ENCODE results near the gene RAET1L.
"Not testable (repeated sequence)": the region's sequence is repeated elsewhere in the genome, so short reads cannot be mapped to it uniquely, and the experiment has no call there.

The RAET1L gene

GRCh38 chr6:149975400-149975799 is 49.9 kb downstream of the RAET1L start:
- H3K27ac ChIP-seq (ENCODE audit: insufficient read depth in 1 of 2, low read depth in 1 of 2, low read length in 2 of 2, poor library complexity in 1 of 2, severe bottlenecking in 2 of 2) = no peak overlapping the region
- DNase-seq = no peak
- H3K9me3 ChIP-seq (ENCODE audit: control extremely low read depth in 1 of 5, control insufficient read depth in 4 of 5, insufficient read depth in 2 of 5, low read depth in 1 of 5, low read length in 4 of 5) = no peaks in the 10 kb centered on the region
- ChIA-PET POLR2A (no interaction called here), CTCF (interaction anchor here (1.5 kb wide), 1 partner anchor 50 kb away, joined by 3 read pairs; no protein-coding TSS in a partner anchor)
- peaks cover 16 to 70% (median 22%) of the 10 kb centered on the region in 5 experiments for H3K27me3 ChIP-seq (replicated peaks in 2 of 5; ENCODE audit: control insufficient read depth in 4 of 5, insufficient read depth in 5 of 5, low read length in 4 of 5)
- no peaks in the 10 kb centered on the region for H3K4me1 ChIP-seq (ENCODE audit: control extremely low read depth in 1 of 4, control insufficient read depth in 4 of 4, insufficient read depth in 4 of 4, low read length in 3 of 4)
- no peaks in the 10 kb centered on the region for H3K36me3 ChIP-seq (ENCODE audit: control insufficient read depth in 4 of 4, insufficient read depth in 4 of 4, low read length in 3 of 4)
- H3K4me3 ChIP-seq (ENCODE audit: control insufficient read depth in 1 of 7, extremely low read depth in 1 of 7, insufficient read depth in 4 of 7, low read depth in 2 of 7, low read length in 6 of 7) = no peak overlapping the region

- H3K36me3 ChIP-seq (ENCODE audit: control insufficient read depth in 4 of 4, insufficient read depth in 4 of 4, low read length in 3 of 4) = no peaks in the 10 kb centered on the region
- H3K27ac ChIP-seq (ENCODE audit: insufficient read depth in 1 of 2, low read depth in 1 of 2, low read length in 2 of 2, poor library complexity in 1 of 2, severe bottlenecking in 2 of 2) = no peak overlapping the region
- no peak overlapping the region for H3K4me3 ChIP-seq (ENCODE audit: control insufficient read depth in 1 of 7, extremely low read depth in 1 of 7, insufficient read depth in 4 of 7, low read depth in 2 of 7, low read length in 6 of 7)
- CTCF ChIA-PET = interaction anchor here (0.7 to 1.5 kb wide), 2 partner anchors 36 to 50 kb away, joined by 3 read pairs; no protein-coding TSS in a partner anchor
- WGBS (ENCODE audit: insufficient coverage) = 40% methylated on average over 3 of the region's 3 CpGs
- no peaks in the 10 kb centered on the region for H3K9me3 ChIP-seq (ENCODE audit: control extremely low read depth in 1 of 5, control insufficient read depth in 4 of 5, insufficient read depth in 2 of 5, low read depth in 1 of 5, low read length in 4 of 5)
- no peaks in the 10 kb centered on the region for H3K4me1 ChIP-seq (ENCODE audit: control extremely low read depth in 1 of 4, control insufficient read depth in 4 of 4, insufficient read depth in 4 of 4, low read length in 3 of 4)
- H3K27me3 ChIP-seq (replicated peaks in 2 of 5; ENCODE audit: control insufficient read depth in 4 of 5, insufficient read depth in 5 of 5, low read length in 4 of 5) = peaks cover 16 to 72% (median 19%) of the 10 kb centered on the region in 5 experiments
- DNase-seq = peak; percentile 41 to 79 (median 74)
- POLR2A ChIA-PET = no interaction called here
These were observed 50.5 kb downstream of the RAET1L start for GRCh38 chr6:149974825-149975224.

- CTCF ChIA-PET = interaction anchor here (0.7 to 1.5 kb wide), 2 partner anchors 37 to 49 kb away, joined by 3 read pairs; no protein-coding TSS in a partner anchor
These were observed 50.9 kb downstream of the RAET1L start for GRCh38 chr6:149974394-149974793.

GRCh38 chr6:149969635-149970034 is 55.7 kb downstream of the RAET1L start:
- no peaks in the 10 kb centered on the region for H3K36me3 ChIP-seq (ENCODE audit: control insufficient read depth in 4 of 4, insufficient read depth in 4 of 4, low read length in 3 of 4)
- H3K27me3 ChIP-seq (replicated peaks in 2 of 5; ENCODE audit: control insufficient read depth in 4 of 5, insufficient read depth in 5 of 5, low read length in 4 of 5) = peaks cover 0 to 77% (median 18%) of the 10 kb centered on the region in 5 experiments
- peaks cover 0 to 10% (median 9%) of the 10 kb centered on the region in 4 experiments for H3K4me1 ChIP-seq (ENCODE audit: control extremely low read depth in 1 of 4, control insufficient read depth in 4 of 4, insufficient read depth in 4 of 4, low read length in 3 of 4)
- WGBS (ENCODE audit: insufficient coverage) = 100% methylated on average over 1 of the region's 2 CpGs
- DNase-seq = no peak
- no peak overlapping the region for H3K4me3 ChIP-seq (ENCODE audit: control insufficient read depth in 1 of 7, extremely low read depth in 1 of 7, insufficient read depth in 4 of 7, low read depth in 2 of 7, low read length in 6 of 7)
- no peak overlapping the region for H3K27ac ChIP-seq (ENCODE audit: insufficient read depth in 1 of 2, low read depth in 1 of 2, low read length in 2 of 2, poor library complexity in 1 of 2, severe bottlenecking in 2 of 2)
- ChIA-PET CTCF (interaction anchor here (0.7 to 1.7 kb wide), 4 partner anchors 8 to 47 kb away, joined by 3 to 4 read pairs (median 4); no protein-coding TSS in a partner anchor), POLR2A (no interaction called here)
- no peaks in the 10 kb centered on the region for H3K9me3 ChIP-seq (ENCODE audit: control extremely low read depth in 1 of 5, control insufficient read depth in 4 of 5, insufficient read depth in 2 of 5, low read depth in 1 of 5, low read length in 4 of 5)

More at GRCh38 chr6:149974394-149974793, 50.9 kb downstream of the RAET1L start:
- H3K27ac ChIP-seq (ENCODE audit: insufficient read depth in 1 of 2, low read depth in 1 of 2, low read length in 2 of 2, poor library complexity in 1 of 2, severe bottlenecking in 2 of 2); H3K4me1 ChIP-seq (ENCODE audit: control extremely low read depth in 1 of 4, control insufficient read depth in 4 of 4, insufficient read depth in 4 of 4, low read length in 3 of 4); H3K4me3 ChIP-seq (ENCODE audit: control insufficient read depth in 1 of 7, extremely low read depth in 1 of 7, insufficient read depth in 4 of 7, low read depth in 2 of 7, low read length in 6 of 7); DNase-seq; H3K36me3 ChIP-seq (ENCODE audit: control insufficient read depth in 4 of 4, insufficient read depth in 4 of 4, low read length in 3 of 4); POLR2A ChIA-PET; H3K9me3 ChIP-seq (ENCODE audit: control extremely low read depth in 1 of 5, control insufficient read depth in 4 of 5, insufficient read depth in 2 of 5, low read depth in 1 of 5, low read length in 4 of 5): not testable (repeated sequence)
- H3K27me3 ChIP-seq (replicated peaks in 2 of 5; ENCODE audit: control insufficient read depth in 4 of 5, insufficient read depth in 5 of 5, low read length in 4 of 5) = peaks cover 14 to 73% (median 21%) of the 10 kb centered on the region in 5 experiments
- WGBS (ENCODE audit: insufficient coverage) = 71% methylated on average over 5 of the region's 6 CpGs

- H3K36me3 ChIP-seq (ENCODE audit: control insufficient read depth in 4 of 4, insufficient read depth in 4 of 4, low read length in 3 of 4); DNase-seq; H3K27ac ChIP-seq (ENCODE audit: insufficient read depth in 1 of 2, low read depth in 1 of 2, low read length in 2 of 2, poor library complexity in 1 of 2, severe bottlenecking in 2 of 2); H3K4me3 ChIP-seq (ENCODE audit: control insufficient read depth in 1 of 7, extremely low read depth in 1 of 7, insufficient read depth in 4 of 7, low read depth in 2 of 7, low read length in 6 of 7); POLR2A ChIA-PET; H3K9me3 ChIP-seq (ENCODE audit: control extremely low read depth in 1 of 5, control insufficient read depth in 4 of 5, insufficient read depth in 2 of 5, low read depth in 1 of 5, low read length in 4 of 5): not testable (repeated sequence)
- Histone ChIP-seq H3K27me3 (replicated peaks in 2 of 5; ENCODE audit: control insufficient read depth in 4 of 5, insufficient read depth in 5 of 5, low read length in 4 of 5) (peaks cover 0 to 77% (median 23%) of the 10 kb centered on the region in 5 experiments), H3K4me1 (ENCODE audit: control extremely low read depth in 1 of 4, control insufficient read depth in 4 of 4, insufficient read depth in 4 of 4, low read length in 3 of 4) (peaks cover 0 to 17% (median 16%) of the 10 kb centered on the region in 4 experiments)
- WGBS (ENCODE audit: insufficient coverage) = 93% methylated on average over 2 of the region's 2 CpGs
- CTCF ChIA-PET = interaction anchor here (1.7 kb wide), 1 partner anchor 22 kb away, joined by 4 read pairs; no protein-coding TSS in a partner anchor
These were observed 56.4 kb downstream of the RAET1L start for GRCh38 chr6:149968909-149969308.
